Loucy (cell line): Measurements from ENCODE around the gene PRKAG3.

ENCODE experiments used
- H2AFZ ChIP-seq: fragments of 200-600 bp; sonication (generic); 2 replicates; pipeline ENCODE4 v1.6.0; 2016; ENCODE audit warnings: antibody characterized with exemption, mild to moderate bottlenecking, low read length, moderate library complexity
- H3F3A ChIP-seq: fragments of 200-600 bp; 2 replicates; pipeline ENCODE4 v1.6.0; 2016; ENCODE audit warnings: antibody characterized with exemption, low read depth, mild to moderate bottlenecking
- H3K27me3 ChIP-seq: fragments of 200-600 bp; sonication (generic); 2 replicates; pipeline ENCODE4 v1.6.1; 2014; ENCODE audit warnings: low read length, mild to moderate bottlenecking; ENCODE audit not compliant: insufficient read depth, poor library complexity, severe bottlenecking
- H3K36me3 ChIP-seq: fragments of 200-600 bp; sonication (generic); 2 replicates; pipeline ENCODE4 v1.6.1; 2016; ENCODE audit warnings: low read length; ENCODE audit not compliant: insufficient read depth
- H3K4me1 ChIP-seq: fragments of 200-600 bp; sonication (generic); 2 replicates; pipeline ENCODE4 v1.5.1; 2014; ENCODE audit warnings: low read length, mild to moderate bottlenecking; ENCODE audit not compliant: insufficient read depth, poor library complexity, severe bottlenecking
- H3K4me2 ChIP-seq: fragments of 200-600 bp; sonication (generic); 2 replicates; pipeline ENCODE4 v1.6.0; 2014; ENCODE audit warnings: antibody characterized with exemption, low read length, low read depth, mild to moderate bottlenecking; ENCODE audit not compliant: poor library complexity, severe bottlenecking
- H3K4me3 ChIP-seq: fragments of 200-600 bp; sonication (generic); 2 replicates; pipeline ENCODE4 v1.5.1; 2014; ENCODE audit warnings: low read length, mild to moderate bottlenecking, mixed read lengths; ENCODE audit not compliant: poor library complexity, severe bottlenecking
- H3K79me2 ChIP-seq: fragments of 200-600 bp; sonication (generic); 2 replicates; pipeline ENCODE4 v1.6.1; 2014; ENCODE audit warnings: low read length; ENCODE audit not compliant: insufficient read depth
- H3K9ac ChIP-seq: fragments of 200-600 bp; sonication (generic); 2 replicates; pipeline ENCODE4 v1.6.0; 2014; ENCODE audit warnings: mild to moderate bottlenecking, low read depth, low read length, moderate library complexity; ENCODE audit not compliant: poor library complexity, severe bottlenecking
- H3K9me2 ChIP-seq: fragments of 200-600 bp; sonication (generic); replicated peaks from 2 replicates; pipeline ENCODE4 v1.6.1; 2016; ENCODE audit warnings: low read depth, low read length, mixed read lengths
- H3K9me3 ChIP-seq: fragments of 200-600 bp; sonication (generic); 2 replicates; pipeline ENCODE4 v1.6.1; 2014; ENCODE audit warnings: mild to moderate bottlenecking, antibody characterized with exemption, low read length, low read depth; ENCODE audit not compliant: insufficient read depth
- H4K20me1 ChIP-seq: fragments of 200-600 bp; sonication (generic); 2 replicates; pipeline ENCODE4 v1.6.0; 2014; ENCODE audit warnings: antibody characterized with exemption, low read length, mild to moderate bottlenecking; ENCODE audit not compliant: insufficient read depth, poor library complexity, severe bottlenecking
- EZH2phosphoT487 ChIP-seq: fragments of 200-600 bp; IDR thresholded peaks from 2 replicates; pipeline ENCODE4 v1.6.1; 2018; ENCODE audit warnings: antibody characterized with exemption, mild to moderate bottlenecking, moderate library complexity, borderline replicate concordance
- TF ChIP-seq, protein P1 (sequence below): fragments of 200-600 bp; sonication (generic); conservative IDR thresholded peaks from 2 replicates; pipeline ENCODE4 v1.5.1; 2014; ENCODE audit warnings: mild to moderate bottlenecking, antibody characterized with exemption, low read length

The PRKAG3 gene

DNA sequence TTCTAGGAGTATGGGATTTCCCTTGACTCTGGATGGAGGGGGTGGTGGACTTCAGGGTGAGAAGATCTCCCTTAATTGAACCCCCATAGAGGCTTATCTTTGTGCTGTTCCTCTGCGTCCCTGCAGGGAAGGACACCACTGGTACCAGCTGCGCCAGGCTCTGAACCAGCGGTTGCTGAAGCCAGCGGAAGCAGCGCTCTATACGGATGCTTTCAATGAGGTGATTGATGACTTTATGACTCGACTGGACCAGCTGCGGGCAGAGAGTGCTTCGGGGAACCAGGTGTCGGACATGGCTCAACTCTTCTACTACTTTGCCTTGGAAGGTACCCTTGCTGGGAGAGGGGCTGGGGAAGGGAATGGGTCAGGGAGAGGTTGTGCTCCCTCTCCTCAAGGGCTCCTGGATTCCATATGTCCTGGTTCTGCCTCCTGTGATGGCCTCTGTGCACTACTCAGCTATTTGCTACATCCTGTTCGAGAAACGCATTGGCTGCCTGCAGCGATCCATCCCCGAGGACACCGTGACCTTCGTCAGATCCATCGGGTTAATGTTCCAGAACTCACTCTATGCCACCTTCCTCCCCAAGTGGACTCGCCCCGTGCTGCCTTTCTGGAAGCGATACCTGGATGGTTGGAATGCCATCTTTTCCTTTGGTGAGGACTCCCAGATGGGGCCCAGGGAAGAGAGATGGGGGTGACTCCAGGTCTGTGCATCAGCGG is 19.3 kb downstream of the PRKAG3 start:
- H3K4me2 ChIP-seq = no peak overlapping the region
- no peaks in the 10 kb centered on the region for H3K79me2 ChIP-seq
- H3K36me3 ChIP-seq = no peaks in the 10 kb centered on the region
- H4K20me1 ChIP-seq = no peaks in the 10 kb centered on the region
- H3K4me1 ChIP-seq = no peaks in the 10 kb centered on the region
- H3K9ac ChIP-seq = no peak overlapping the region
- H2AFZ ChIP-seq = no peak overlapping the region
- H3K4me3 ChIP-seq = no peak overlapping the region
- H3K9me2 ChIP-seq = no peaks in the 10 kb centered on the region
- H3F3A ChIP-seq = no peaks in the 10 kb centered on the region
- no peak for TF ChIP-seq EZH2phosphoT487
- TF ChIP-seq, protein P1, sequence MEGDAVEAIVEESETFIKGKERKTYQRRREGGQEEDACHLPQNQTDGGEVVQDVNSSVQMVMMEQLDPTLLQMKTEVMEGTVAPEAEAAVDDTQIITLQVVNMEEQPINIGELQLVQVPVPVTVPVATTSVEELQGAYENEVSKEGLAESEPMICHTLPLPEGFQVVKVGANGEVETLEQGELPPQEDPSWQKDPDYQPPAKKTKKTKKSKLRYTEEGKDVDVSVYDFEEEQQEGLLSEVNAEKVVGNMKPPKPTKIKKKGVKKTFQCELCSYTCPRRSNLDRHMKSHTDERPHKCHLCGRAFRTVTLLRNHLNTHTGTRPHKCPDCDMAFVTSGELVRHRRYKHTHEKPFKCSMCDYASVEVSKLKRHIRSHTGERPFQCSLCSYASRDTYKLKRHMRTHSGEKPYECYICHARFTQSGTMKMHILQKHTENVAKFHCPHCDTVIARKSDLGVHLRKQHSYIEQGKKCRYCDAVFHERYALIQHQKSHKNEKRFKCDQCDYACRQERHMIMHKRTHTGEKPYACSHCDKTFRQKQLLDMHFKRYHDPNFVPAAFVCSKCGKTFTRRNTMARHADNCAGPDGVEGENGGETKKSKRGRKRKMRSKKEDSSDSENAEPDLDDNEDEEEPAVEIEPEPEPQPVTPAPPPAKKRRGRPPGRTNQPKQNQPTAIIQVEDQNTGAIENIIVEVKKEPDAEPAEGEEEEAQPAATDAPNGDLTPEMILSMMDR = no peak
- no peaks in the 10 kb centered on the region for H3K27me3 ChIP-seq
- no peaks in the 10 kb centered on the region for H3K9me3 ChIP-seq

DNA sequence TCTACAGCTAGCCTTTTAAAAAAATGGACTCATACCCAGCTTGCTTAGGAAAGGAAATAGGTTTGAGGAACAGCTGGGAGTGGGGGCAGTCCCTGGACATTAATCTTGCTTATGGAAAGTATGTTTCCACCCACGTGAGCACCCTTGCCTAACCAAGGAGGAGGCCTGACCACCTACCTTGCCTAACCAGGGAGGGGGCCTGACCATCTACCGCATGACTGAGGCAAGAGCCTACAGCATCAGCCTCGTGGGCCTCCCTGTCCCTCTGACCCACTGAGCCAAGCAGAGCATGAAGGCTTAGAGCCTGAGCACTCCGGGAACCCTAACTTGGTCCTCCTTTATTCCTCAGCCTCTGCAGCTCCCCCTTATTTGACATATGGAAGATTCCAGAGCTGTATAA is 20.2 kb downstream of the PRKAG3 start:
- no peak for TF ChIP-seq EZH2phosphoT487
- TF ChIP-seq, protein P1 = no peak
- no peak overlapping the region for H3K4me2 ChIP-seq
- no peaks in the 10 kb centered on the region for H3K9me3 ChIP-seq
- H3K9me2 ChIP-seq = no peaks in the 10 kb centered on the region
- no peaks in the 10 kb centered on the region for H3K27me3 ChIP-seq
- no peak overlapping the region for H3K4me3 ChIP-seq
- no peaks in the 10 kb centered on the region for H3K36me3 ChIP-seq
- H3K9ac ChIP-seq = no peak overlapping the region
- H2AFZ ChIP-seq = no peak overlapping the region
- H3F3A ChIP-seq = no peaks in the 10 kb centered on the region
- no peaks in the 10 kb centered on the region for H3K4me1 ChIP-seq
- no peaks in the 10 kb centered on the region for H3K79me2 ChIP-seq
- no peaks in the 10 kb centered on the region for H4K20me1 ChIP-seq

DNA sequence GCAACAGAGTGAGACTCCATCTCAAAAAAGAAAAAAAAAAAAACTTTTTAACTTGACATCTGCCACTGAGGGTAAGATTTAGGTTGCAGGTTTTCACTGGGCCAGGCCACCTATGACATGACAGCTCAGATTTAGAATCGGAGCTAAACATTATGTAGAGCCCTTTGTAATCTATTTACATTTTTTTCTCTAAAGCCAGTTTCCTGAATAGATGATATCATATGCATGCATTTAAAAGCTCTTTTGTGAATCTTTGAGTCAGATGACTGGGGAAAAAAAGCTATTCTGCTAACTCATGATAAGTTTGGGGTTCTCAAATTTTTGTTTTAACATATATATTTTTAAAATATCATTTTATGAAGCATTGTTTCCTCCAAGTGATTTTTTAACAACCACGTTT is 21.3 kb downstream of the PRKAG3 start:
- H3K4me3 ChIP-seq = no peak overlapping the region
- peaks cover under 1% of the 10 kb centered on the region for H3K27me3 ChIP-seq
- TF ChIP-seq, protein P1 = no peak
- no peak for TF ChIP-seq EZH2phosphoT487
- H3K4me2 ChIP-seq = no peak overlapping the region
- H3K9me2 ChIP-seq = no peaks in the 10 kb centered on the region
- no peak overlapping the region for H3K9ac ChIP-seq
- no peaks in the 10 kb centered on the region for H3K9me3 ChIP-seq
- H3K36me3 ChIP-seq = no peaks in the 10 kb centered on the region
- no peaks in the 10 kb centered on the region for H4K20me1 ChIP-seq
- no peaks in the 10 kb centered on the region for H3F3A ChIP-seq
- no peaks in the 10 kb centered on the region for H3K4me1 ChIP-seq
- H3K79me2 ChIP-seq = no peaks in the 10 kb centered on the region
- H2AFZ ChIP-seq = no peak overlapping the region
